ENCODE data around the gene KSR2. TPM values are rescaled to one million over a fixed set of nuclear protein-coding genes. Genes with fewer than 3 reads are reported as not detected.

The KSR2 gene
- total and polyA plus RNA-seq, 2 of the 4 experiments (the other 2 are of a cell fraction): not detected

DNA sequence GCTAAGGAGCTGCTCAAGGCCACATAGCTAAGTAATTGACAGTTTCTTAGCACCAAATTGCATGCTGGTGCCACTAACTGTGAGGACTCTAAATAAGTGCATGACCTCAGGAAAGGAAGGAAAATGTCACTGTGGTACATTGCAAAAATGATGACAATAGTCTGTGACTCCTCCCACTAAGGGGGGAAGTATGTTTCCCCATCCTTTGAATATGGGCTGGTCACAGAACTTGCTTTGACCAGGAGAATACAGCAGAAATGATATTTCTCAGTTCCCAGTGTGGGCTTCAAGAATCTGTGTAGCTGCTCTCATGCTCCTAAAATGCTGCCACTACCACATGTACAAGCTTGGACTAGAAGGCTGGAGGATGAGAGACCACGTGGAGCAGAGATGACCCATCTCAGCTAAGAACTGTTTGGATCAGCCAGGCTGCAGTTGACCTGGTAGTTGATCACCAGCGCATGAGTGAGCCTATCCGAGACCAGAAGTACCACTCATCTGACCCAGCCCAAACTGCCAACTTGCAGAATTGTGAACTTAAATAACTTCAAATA is 565.1 kb downstream of the KSR2 start:
- Histone ChIP-seq H4K5ac (ENCODE audit: low read depth, low read length) (no peak overlapping the region), H2AK5ac (ENCODE audit: low read depth, low read length) (no peak overlapping the region), H2AK9ac (replicated peaks; ENCODE audit: low read depth, low read length, poor library complexity) (no peak overlapping the region), H3K9me1 (ENCODE audit: insufficient read depth, low read length) (no peaks in the 10 kb centered on the region), H2AFZ (replicated peaks; ENCODE audit: low read length, poor library complexity) (no peak overlapping the region), H3K4ac (ENCODE audit: low read depth, low read length) (no peak overlapping the region), H3K27ac (ENCODE audit: insufficient read depth, low read length) (no peak overlapping the region), H3K23ac (ENCODE audit: low read depth, low read length) (no peak overlapping the region), H3K4me3 (ENCODE audit: insufficient read depth, low read depth, low read length) (no peak overlapping the region), H3K9me3 (ENCODE audit: control insufficient read depth, insufficient read depth, low read length) (peaks cover 43% of the 10 kb centered on the region), H2BK15ac (ENCODE audit: low read depth, low read length) (no peak overlapping the region), H2BK5ac (ENCODE audit: low read depth, low read length, poor library complexity, severe bottlenecking) (no peak overlapping the region), H4K20me1 (ENCODE audit: insufficient read depth, low read length) (no peaks in the 10 kb centered on the region), H3K79me1 (ENCODE audit: low read depth in 1 of 2, low read length in 2 of 2) (no peaks in the 10 kb centered on the region), H3K4me2 (ENCODE audit: low read depth, low read length) (no peak overlapping the region), H2BK20ac (ENCODE audit: low read depth, low read length) (no peak overlapping the region), H3K36me3 (ENCODE audit: control insufficient read depth, insufficient read depth, low read length) (no peaks in the 10 kb centered on the region), H3K27me3 (ENCODE audit: control insufficient read depth, insufficient read depth, low read length) (no peaks in the 10 kb centered on the region), H3K56ac (ENCODE audit: extremely low read depth, insufficient read depth, low read length) (no peak overlapping the region), H3K14ac (replicated peaks; ENCODE audit: low read depth, low read length) (no peak overlapping the region), H3K9ac (ENCODE audit: low read depth, low read length) (no peak overlapping the region), H4K8ac (ENCODE audit: low read depth in 2 of 2, low read length in 2 of 2) (no peak overlapping the region), H3K4me1 (ENCODE audit: control insufficient read depth, insufficient read depth, low read length) (no peaks in the 10 kb centered on the region), H2BK120ac (ENCODE audit: low read depth, low read length) (no peak overlapping the region), H3K18ac (ENCODE audit: low read depth, low read length) (no peak overlapping the region), H4K91ac (ENCODE audit: insufficient read depth, low read depth, low read length) (no peak overlapping the region)
- BruUV-seq (replicated peaks): no TSS peak
- in situ Hi-C loops (cut with MboI; ENCODE audit: low sequenced_read_pairs): no loop called here
- DNase-seq: no peak
- intact Hi-C loops (cut with micrococcal nuclease): no loop called here
- dilution Hi-C loops (cut with HindIII; ENCODE audit: low sequenced_read_pairs, unreplicated experiment): no loop called here
- WGBS, 2 experiments (ENCODE audit: extremely low coverage in 2 of 2, insufficient read length in 1 of 2): no CpG with 5 or more reads among the region's 3 CpGs
- ChIA-PET POLR2A (ENCODE audit: unreplicated experiment) (no interaction called here), CTCF (no interaction called here)
- ATAC-seq (ENCODE audit: low read depth): no peak
- TF ChIP-seq BHLHE40 (IDR thresholded peaks at IDR 0.05; ENCODE audit: low read depth, low read length): no peak
- TF ChIP-seq, protein P1, sequence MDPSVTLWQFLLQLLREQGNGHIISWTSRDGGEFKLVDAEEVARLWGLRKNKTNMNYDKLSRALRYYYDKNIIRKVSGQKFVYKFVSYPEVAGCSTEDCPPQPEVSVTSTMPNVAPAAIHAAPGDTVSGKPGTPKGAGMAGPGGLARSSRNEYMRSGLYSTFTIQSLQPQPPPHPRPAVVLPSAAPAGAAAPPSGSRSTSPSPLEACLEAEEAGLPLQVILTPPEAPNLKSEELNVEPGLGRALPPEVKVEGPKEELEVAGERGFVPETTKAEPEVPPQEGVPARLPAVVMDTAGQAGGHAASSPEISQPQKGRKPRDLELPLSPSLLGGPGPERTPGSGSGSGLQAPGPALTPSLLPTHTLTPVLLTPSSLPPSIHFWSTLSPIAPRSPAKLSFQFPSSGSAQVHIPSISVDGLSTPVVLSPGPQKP (IDR thresholded peaks at IDR 0.05; ENCODE audit: borderline replicate concordance, low read depth, low read length): no peak
- TF ChIP-seq RCOR1 (IDR thresholded peaks at IDR 0.05; ENCODE audit: insufficient replicate concordance, low read length): no peak
- no peak for TF ChIP-seq MXI1 (IDR thresholded peaks at IDR 0.05; ENCODE audit: borderline replicate concordance, low read depth, low read length)
- TF ChIP-seq MAFK (IDR thresholded peaks at IDR 0.05; ENCODE audit: low read depth, low read length): no peak
- TF ChIP-seq POLR2A (IDR thresholded peaks at IDR 0.05; ENCODE audit: low read depth, low read length): no peak
- TF ChIP-seq, protein P2, sequence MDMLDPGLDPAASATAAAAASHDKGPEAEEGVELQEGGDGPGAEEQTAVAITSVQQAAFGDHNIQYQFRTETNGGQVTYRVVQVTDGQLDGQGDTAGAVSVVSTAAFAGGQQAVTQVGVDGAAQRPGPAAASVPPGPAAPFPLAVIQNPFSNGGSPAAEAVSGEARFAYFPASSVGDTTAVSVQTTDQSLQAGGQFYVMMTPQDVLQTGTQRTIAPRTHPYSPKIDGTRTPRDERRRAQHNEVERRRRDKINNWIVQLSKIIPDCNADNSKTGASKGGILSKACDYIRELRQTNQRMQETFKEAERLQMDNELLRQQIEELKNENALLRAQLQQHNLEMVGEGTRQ (IDR thresholded peaks at IDR 0.05; ENCODE audit: low read depth, low read length): no peak
- no peak for TF ChIP-seq CHD1 (IDR thresholded peaks at IDR 0.05; ENCODE audit: low read depth, low read length)
- no peak for TF ChIP-seq SMC3 (IDR thresholded peaks at IDR 0.05; ENCODE audit: low read depth, low read length)
- TF ChIP-seq CEBPB (IDR thresholded peaks at IDR 0.05; ENCODE audit: low read depth, low read length): no peak
- TF ChIP-seq, protein P3, sequence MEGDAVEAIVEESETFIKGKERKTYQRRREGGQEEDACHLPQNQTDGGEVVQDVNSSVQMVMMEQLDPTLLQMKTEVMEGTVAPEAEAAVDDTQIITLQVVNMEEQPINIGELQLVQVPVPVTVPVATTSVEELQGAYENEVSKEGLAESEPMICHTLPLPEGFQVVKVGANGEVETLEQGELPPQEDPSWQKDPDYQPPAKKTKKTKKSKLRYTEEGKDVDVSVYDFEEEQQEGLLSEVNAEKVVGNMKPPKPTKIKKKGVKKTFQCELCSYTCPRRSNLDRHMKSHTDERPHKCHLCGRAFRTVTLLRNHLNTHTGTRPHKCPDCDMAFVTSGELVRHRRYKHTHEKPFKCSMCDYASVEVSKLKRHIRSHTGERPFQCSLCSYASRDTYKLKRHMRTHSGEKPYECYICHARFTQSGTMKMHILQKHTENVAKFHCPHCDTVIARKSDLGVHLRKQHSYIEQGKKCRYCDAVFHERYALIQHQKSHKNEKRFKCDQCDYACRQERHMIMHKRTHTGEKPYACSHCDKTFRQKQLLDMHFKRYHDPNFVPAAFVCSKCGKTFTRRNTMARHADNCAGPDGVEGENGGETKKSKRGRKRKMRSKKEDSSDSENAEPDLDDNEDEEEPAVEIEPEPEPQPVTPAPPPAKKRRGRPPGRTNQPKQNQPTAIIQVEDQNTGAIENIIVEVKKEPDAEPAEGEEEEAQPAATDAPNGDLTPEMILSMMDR (conservative IDR thresholded peaks at IDR 0.05; ENCODE audit: low read depth, low read length): no peak
- no peak for TF ChIP-seq RAD21 (IDR thresholded peaks at IDR 0.05; ENCODE audit: low read length)
- no peak for TF ChIP-seq NFE2L2 (IDR thresholded peaks at IDR 0.05; ENCODE audit: low read depth, low read length)
- TF ChIP-seq FOS (IDR thresholded peaks at IDR 0.05; ENCODE audit: low read depth, low read length): no peak
- TF ChIP-seq MAZ (IDR thresholded peaks at IDR 0.05; ENCODE audit: borderline replicate concordance, low read depth, low read length): no peak

Data from IMR-90 (cell line).